ENCODE measurements around the gene ADISSP.

GRCh38 chr20:3795511-3796468 is 28.2 kb upstream of the ADISSP start, which contains the start of gene CDC25B:
- TF ChIP-seq CTCF (conservative IDR thresholded peaks at IDR 0.05; ENCODE audit: low read depth, low read length) = peak; percentile 50
- TF ChIP-seq EZH2 (IDR thresholded peaks at IDR 0.05; ENCODE audit: low read length, unreplicated experiment) = no peak
